Activated naive CD4-positive, alpha-beta T cell treated with anti-CD3 and anti-CD28 coated beads, Interleukin-2, amount 50 U/mL, for 16 hours (primary cell): ENCODE data around the gene GAS7.

Source experiments
- DNase-seq: peaks from one replicate; pipeline ENCODE4 v3.0.0-alpha.2; 2020

Gene GAS7

GRCh38 chr17:9868552-9868951 is 329.9 kb downstream of the GAS7 start:
- DNase-seq = no peak

- no peak for DNase-seq
Observed at GRCh38 chr17:9865586-9865985, 332.8 kb downstream of the GAS7 start.

- DNase-seq = no peak
Observed at GRCh38 chr17:9862949-9863348, 335.5 kb downstream of the GAS7 start.

GRCh38 chr17:9862220-9862619 is 336.2 kb downstream of the GAS7 start:
- DNase-seq = no peak

GRCh38 chr17:9860851-9861250 is 337.6 kb downstream of the GAS7 start:
- no peak for DNase-seq
